GM15510 (cell line): Measurements from ENCODE around the gene PIGH.

Source experiments
- POLR2A ChIP-seq: IDR thresholded peaks from 3 replicates; pipeline ENCODE4 v1.6.1; 2011; ENCODE audit warnings: borderline replicate concordance; ENCODE audit not compliant: insufficient read length; ENCODE audit errors: extremely low read depth

PIGH gene

GRCh38 chr14:67582061-67582460 is 18.0 kb downstream of the PIGH start:
- TF ChIP-seq POLR2A: no peak

- TF ChIP-seq POLR2A: no peak
Observed at GRCh38 chr14:67581643-67582042, 18.4 kb downstream of the PIGH start.

GRCh38 chr14:67580336-67581171 is 19.5 kb downstream of the PIGH start:
- TF ChIP-seq POLR2A: no peak

GRCh38 chr14:67579636-67580035 is 20.4 kb downstream of the PIGH start:
- TF ChIP-seq POLR2A: no peak

GRCh38 chr14:67579040-67579439 is 21.0 kb downstream of the PIGH start:
- TF ChIP-seq POLR2A: no peak

- TF ChIP-seq POLR2A: no peak
Observed at GRCh38 chr14:67577909-67578749, 21.9 kb downstream of the PIGH start.

GRCh38 chr14:67577181-67577808 is 22.8 kb downstream of the PIGH start:
- no peak for TF ChIP-seq POLR2A

GRCh38 chr14:67576216-67576955 is 23.7 kb downstream of the PIGH start:
- TF ChIP-seq POLR2A: no peak

- no peak for TF ChIP-seq POLR2A
Observed at GRCh38 chr14:67575684-67576083, 24.4 kb downstream of the PIGH start.

GRCh38 chr14:67574806-67575205 is 25.3 kb downstream of the PIGH start:
- no peak for TF ChIP-seq POLR2A

- TF ChIP-seq POLR2A: no peak
Observed at GRCh38 chr14:67574156-67574555, 25.9 kb downstream of the PIGH start.

- no peak for TF ChIP-seq POLR2A
Observed at GRCh38 chr14:67573228-67574010, 26.6 kb downstream of the PIGH start.

- TF ChIP-seq POLR2A: no peak
Observed at GRCh38 chr14:67572608-67573007, 27.5 kb downstream of the PIGH start.

- no peak for TF ChIP-seq POLR2A
Observed at GRCh38 chr14:67571991-67572323, 28.1 kb downstream of the PIGH start.
